DMS53 (cell line): ENCODE measurements around the gene RBPJ.
A peak's percentile ranks its signal among the peaks of the same experiment; 100 is the strongest.

Experiments used
- DNase-seq: peaks from one replicate; lab custom pipeline; 2025; lab: John Stamatoyannopoulos, UW

RBPJ gene

DNA sequence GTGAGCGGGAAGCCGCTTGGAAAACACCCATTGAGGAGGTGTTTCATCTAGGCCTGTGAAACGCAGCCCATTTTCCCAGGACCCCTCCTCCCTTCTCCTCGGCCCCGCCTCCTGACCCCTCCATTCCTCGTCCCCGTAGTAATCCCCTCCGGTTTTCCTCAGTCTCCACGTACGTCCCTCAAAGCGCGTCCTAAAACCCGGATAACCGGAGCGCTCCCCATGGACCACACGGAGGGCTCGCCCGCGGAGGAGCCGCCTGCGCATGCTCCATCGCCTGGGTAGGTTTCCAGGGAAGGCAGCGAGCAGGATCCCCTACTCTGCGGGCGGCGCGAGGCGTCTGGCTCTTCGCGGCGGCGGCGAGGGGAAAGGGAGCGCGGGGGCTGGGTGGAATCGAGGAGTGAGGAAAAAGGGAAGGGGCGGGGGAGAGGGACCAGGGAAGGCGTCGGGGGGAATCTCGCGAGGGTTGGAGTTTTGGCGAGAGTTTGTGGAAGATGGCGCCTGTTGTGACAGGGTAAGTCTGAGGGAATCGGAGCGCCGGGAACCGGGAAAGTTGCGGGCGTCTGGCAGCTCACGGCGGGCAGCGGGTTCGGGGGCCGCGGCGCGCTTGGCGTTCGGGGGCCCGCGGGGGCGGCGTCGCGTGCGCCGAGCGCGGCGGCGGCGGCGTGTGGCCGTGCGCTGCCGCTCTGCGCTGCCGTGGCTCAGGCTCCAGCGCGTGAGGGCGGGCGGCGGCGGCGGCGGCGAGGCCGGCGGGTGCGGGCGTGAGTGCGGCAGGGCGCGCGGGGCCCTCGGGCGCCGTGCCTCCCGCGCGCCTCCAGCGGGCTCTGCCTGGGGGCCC, at the start of gene RBPJ:
RBPJ (plus strand) TSS at position 477 of the 835 bp plus-strand sequence; CDS start at position 492, 15 bp downstream.
- peak; percentile 99 for DNase-seq

DNA sequence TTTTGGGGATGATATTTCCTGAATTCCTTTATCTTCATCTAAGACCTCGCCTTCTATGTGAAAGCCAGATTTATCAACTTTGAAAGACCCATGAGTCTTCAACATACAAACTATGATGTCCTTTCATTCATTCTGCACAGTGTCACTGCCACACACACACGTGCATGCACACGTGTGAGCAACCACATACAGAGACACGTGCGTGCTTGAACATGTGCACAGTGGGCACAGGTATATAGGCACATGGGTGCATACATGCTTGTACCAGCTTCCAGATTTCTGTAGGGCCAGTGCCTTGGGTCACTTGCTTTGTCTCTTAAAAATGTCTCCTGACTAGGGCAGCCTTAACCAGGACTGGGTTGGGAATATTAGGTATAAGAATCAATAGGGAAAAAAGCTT, 49.1 kb upstream of the RBPJ start:
- no peak for DNase-seq

DNA sequence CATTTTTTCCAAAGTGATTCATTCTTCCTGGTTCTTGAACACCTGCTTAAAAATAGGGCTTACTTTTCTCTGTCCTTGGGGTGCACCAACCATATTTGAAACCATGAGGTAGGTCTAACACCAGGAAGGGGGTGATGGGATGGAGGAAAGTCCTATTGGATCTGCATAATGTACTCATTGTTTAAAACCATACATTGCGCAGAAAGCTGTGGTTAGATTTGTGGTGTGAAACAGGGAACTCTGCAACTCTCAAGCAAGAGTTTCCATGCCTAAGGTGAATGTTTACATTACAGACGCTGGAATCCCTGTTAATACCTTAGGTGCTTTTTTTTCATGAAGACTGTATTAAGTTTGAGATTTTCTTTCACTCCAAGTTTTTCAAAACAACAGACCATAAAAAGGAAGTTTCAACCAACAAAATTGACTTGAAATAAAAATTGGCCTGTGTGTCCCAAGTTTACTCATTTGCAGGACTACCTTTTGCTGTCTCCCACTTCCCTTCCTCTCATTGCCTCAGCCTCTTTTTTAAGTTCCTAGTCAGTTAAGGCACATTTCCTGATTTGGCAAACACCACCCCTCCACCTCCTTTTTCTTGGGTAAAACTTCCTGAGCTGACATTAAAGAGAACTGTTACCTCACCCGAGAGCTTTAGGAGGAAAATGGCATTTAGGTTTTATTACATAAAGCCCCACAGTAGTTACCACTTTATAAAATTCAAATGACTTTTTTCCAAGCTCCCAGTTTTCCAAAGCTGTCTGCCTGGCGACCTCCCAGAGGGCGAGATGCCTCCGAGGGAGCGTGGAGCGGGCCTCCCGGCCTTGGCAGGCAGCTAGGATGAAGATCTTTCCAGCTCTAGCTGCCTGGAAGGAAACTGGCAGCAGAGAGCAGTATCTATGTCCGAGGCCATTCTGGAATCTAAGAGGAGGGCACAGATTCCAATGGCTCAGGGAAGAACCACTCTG, 47.9 kb upstream of the RBPJ start:
- no peak for DNase-seq

DNA sequence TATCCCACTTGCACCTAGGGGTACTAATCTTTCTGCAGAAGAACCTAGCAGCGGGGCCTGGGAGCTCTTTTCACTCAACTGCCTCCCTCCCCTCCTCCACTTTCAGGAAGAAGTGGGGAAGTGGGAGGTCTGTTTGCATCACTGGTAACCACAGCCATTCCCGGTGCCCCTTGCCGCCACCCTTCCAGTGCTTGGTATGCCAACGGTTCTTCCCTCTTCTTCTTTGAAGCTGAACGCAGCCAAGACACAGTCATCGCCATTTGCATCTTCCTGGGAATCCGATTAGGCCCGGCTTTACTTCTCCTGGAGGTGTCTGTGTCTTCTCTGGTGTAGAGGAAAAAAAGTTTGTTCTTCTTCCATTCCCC, 47.2 kb upstream of the RBPJ start:
- no peak for DNase-seq

DNA sequence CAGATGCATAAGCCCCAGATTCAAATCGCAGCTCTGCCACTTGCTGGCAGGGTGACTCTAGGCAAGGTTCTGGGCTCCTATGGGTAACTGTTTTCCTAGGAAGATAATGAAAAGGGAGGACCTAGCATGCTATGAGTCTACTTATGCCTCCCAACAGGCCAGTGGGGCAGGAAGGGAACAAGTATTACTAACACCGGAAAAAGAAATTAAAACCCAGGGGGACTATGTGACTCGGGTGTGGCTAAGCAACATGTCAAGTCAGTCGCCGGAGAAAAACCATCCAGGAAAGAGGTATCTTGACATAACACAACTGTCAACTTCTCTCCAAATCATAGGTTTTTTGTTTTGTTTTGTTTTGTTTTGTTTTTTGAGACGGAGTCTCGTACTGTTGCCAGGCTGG, 45.5 kb upstream of the RBPJ start:
- no peak for DNase-seq

DNA sequence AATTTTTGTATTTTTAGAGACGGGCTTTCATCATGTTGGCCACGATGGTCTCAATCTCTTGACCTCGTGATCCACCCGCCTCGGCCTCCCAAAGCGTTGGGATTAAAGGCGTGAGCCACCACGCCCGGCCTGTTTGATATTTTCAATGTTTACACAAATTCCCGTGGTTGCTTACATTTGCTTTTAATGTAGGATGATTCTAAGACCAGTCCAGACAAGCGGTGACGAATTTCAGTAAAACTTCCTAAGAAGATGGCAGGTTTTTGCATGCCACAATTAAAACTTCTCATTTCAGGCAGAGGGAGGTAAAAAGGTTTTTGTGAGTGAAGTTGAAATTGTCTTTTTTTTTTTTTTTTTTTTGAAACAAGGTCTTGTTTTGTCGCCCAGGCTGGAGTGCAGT, 41.4 kb upstream of the RBPJ start:
- no peak for DNase-seq

DNA sequence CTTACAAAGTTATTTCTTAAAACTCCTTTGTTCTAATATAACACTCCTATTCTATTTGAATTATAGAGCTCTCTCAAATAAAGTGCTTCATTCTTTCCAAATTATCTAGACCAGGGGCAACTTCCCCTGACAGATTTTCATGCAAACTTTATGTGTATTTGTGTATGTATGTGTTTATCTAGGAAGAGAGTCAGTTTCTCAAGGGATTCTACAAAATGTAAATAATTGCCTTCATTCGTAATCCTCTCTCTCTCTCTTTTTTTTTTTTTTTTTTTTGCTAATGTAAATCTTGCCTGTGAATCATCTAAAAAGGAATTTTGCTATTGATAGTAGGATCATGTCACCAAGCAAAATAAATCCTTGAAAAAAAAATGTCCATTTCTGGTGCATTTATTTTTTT, 38.9 kb upstream of the RBPJ start:
- peak; percentile 47 for DNase-seq

DNA sequence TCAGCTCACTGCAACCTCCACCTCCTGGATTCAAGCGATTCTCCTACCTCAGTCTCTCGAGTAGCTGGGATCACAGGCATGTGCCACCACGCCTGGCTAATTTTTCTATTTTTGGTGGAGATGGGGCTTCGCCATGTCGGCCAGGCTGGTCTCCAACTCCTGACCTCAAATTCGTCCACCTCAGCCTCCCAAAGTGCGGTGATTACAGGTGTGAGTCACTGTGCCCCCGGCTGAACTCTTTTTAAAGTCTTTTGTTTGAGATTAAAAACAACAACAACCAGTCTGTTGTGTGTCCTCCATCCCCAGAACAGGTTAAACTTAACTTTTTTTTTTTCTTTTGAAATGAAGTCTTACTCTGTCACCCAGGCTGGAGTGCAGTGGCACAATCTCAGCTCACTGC, 36.3 kb upstream of the RBPJ start:
- no peak for DNase-seq

DNA sequence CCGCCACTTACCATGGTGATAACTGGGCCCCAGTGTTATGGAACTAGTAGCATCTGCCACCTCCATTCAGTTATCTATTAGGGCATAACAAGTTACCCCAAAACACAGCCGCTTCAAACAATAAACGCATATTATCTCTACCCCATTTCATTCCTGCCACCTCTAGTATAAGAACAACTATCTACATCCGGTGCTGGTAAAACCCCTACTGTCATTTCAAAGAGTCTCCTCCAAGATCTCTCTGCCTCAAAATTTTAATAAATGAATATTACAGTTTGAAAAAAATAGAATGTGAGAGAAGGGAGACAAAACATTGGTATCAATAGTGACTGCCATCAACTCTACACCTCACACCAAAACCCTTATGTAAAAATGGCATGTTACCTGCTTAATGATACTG, 35.5 kb upstream of the RBPJ start:
- DNase-seq: no peak

DNA sequence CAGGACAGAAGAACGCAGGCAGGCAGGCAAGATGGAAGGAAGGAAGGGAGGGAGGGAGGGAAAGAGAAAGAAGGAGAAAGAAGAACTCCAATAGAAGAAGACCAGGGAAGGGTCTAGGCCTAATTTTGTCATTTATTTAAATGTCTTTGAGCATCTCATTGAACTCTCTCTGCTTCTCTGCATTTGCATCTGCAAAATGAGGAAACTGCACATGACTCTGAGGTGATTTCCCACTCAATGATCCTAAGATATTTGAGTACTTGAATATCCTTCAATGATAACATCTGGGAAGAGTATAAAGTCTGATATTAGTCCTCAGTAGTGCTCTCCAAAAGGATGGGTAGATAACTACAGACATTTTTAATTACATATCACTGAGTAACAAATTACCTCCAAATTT, 33.1 kb upstream of the RBPJ start:
- DNase-seq: no peak

DNA sequence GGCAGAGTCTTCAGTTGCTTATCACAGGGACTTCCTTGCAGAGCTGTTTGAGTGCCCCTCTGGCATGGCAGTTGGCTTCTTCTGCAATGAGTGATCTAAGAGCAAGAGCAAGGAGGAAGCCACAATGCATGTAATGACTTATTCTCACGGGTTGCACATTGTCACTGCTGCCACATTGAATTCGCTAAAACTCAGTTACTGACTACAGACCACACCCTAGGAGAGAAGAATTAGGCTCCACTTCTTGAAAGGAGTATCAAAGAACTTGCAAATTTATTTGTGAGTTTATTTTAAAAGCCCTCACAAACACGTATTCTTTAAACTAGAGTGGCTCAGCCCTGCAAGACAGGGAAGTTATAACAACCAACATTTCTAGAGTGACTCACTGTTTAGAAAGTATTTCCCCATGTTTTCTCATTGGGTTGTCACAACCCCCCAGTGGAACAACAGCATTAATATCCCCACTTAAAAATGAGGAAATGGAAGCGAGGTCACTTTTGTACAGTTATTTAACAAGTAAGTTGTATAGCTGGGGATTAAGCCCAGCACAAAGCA, 32.4 kb upstream of the RBPJ start:
- peak; percentile 29 for DNase-seq

DNA sequence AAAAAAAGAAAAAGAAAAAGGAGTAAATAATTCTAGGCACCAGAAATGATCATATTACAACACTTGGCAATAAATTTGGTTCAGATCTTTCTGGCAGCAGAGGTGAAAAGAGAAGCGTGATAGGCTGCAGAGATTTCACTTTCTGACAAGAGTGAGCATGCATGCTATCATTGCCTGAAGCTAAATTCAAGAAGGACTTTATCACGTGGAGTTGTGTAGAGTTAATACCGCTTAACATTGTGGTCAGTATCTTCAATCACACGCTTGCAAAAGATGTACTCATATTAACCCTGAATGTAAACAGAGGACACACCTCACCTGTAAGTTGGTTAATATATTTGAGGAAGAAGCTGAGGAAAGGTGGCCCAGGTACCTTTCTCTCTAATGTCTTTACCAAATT, 31.4 kb upstream of the RBPJ start:
- DNase-seq: no peak

DNA sequence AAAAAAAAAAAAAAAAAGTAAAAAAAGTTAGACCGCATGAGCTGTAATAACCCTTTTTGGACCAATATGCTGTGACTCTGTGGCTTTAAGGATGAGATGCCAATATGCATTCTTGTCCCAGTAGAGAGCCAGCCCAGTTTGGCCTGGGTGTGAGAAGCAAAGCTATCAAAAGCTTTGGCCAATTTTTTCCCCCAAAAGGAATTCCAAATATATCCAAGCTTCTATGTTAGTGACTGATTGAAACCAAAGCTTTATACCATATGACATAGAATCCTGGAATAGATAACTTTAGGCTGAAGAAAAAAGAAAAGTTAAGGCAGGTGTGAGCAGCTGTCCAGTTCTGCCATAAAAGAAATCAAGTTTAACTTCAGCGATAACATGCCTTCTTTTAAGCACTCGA, 30.5 kb upstream of the RBPJ start:
- no peak for DNase-seq

DNA sequence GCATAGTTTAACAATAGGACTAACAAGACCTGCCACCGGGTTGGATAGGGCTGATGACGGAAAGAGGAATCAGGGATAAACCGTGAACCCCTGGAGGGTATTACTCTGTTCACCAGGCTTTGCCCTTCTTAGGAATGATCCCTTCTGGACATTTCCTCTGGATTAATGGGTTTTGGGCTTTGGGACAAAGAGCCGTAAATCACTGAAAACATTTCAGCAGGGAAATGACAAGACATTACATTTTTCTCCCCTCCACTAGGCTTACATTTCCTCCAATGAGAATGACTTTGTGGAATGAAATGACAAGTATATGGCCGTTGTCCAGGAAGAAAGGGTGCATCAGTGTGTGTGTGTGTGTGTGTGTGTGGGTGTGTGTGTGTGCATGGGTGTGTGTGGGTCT, 25.9 kb upstream of the RBPJ start:
- no peak for DNase-seq

DNA sequence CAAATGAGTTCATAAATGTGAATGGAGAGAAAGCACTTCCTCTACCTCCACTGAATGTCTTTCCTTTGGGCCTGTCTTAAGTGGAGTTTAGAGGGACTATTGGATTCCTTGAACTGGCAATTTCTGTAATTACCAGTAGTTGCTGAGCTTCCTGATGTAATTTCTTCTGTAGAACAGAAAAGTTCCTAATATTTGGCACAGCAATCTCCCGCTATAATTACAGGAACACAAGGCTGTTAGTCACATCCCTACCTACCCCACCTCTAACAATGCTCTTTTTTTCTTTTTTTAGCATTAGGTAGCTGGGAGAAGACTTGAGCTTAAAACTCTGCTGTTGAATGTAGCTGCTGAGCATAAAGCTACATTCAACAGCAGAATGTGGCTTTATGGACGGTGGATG, 24.8 kb upstream of the RBPJ start:
- DNase-seq: no peak

DNA sequence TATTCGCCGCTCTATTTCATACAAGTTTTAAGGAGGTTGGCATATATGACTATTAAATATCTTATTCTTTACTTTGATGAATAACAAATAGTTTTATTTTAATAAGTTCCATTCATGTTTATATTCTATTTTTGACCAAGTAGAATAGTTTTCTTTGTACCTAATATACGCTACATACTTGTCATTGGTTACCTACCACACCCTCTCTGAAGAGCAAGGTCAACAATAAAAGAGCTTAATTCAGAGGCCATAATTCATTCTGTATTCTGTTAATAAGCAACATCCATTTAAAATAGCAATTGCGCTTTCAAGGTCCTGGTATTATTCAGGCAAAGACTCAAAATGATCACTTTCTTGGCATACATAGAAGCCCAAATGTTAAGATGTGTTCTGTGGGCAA, 24.3 kb upstream of the RBPJ start:
- DNase-seq: no peak

DNA sequence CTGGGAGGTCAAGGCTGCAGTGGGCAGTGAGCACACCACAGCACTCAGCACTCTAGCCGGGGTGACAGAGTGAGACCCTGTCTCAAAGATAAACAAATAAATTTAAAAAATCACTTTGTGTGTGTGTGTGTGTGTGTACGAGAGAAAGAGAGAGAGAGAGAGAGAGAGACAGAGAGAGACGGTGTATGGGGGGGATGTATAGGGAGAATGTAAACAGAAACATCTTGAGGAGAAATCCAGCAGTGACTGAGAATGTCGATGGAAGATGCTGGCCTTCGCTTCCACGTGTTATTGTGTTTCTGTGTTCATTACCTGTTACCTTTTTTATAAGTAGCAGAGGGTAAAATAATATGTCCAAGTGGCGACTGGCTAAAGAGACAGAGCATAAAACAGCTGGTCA, 23.6 kb upstream of the RBPJ start:
- DNase-seq: no peak

DNA sequence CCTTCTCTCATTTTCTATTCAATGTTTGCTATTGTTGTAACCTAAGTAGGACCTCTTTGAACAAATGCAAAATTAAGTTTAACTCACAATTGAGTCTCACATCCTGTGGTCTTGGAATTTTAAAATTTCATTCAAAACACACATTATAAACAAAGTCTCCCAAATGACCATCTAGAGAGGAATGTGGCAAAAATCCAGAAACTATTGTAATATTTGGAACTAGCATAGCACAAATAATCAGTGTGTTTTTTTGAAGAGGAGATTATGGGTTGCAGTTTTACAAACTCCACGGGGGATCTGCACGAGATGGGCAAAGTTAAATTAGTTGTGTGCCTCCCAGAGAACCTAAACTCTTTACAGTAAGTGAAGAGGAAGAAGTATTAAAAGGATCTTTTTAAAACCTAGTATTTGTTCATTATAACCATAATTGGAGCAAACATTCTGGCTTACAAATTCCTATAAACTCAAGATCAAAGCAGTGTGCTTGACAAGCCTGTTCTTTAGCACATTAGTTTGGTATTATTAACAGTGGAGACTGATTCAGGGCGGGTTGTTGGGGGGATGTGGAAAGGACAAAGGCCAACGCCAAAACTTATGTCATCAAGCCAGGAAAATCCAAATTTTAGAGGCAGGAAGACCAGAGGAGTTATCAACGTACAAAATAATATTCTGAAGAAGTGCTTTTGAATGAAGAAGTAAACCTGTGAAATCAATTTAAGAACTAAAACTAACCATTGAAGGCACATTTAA, 22.4 kb upstream of the RBPJ start:
- DNase-seq: no peak

DNA sequence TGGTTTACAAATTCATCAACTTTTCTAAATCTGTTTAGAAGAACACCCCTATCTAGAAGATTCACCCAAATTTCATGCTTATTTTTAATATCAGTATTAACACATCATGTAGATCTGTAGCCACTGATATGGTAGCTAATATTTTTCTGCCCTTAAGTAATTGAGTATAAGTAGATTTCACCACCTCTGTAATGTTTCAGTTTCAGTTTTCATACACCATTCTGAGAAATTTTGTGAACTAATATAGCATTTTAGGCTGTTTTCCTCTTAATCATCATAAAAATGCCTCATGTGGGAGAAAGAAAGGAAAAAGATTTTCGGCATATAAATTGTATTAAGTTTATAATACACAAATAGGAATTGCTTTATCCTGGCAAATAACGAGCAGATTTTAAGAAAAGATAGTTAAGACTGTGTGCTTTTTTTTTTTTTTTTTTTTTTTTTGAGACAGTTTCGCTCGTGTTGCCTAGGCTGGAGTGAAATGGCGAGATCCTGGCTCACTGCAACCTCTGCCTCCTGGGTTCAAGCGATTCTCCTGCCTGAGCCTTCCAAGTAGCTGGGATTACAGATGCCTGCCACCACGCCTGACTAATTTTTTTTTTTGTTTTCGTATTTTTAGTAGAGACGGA, 21.4 kb upstream of the RBPJ start:
- DNase-seq: no peak

DNA sequence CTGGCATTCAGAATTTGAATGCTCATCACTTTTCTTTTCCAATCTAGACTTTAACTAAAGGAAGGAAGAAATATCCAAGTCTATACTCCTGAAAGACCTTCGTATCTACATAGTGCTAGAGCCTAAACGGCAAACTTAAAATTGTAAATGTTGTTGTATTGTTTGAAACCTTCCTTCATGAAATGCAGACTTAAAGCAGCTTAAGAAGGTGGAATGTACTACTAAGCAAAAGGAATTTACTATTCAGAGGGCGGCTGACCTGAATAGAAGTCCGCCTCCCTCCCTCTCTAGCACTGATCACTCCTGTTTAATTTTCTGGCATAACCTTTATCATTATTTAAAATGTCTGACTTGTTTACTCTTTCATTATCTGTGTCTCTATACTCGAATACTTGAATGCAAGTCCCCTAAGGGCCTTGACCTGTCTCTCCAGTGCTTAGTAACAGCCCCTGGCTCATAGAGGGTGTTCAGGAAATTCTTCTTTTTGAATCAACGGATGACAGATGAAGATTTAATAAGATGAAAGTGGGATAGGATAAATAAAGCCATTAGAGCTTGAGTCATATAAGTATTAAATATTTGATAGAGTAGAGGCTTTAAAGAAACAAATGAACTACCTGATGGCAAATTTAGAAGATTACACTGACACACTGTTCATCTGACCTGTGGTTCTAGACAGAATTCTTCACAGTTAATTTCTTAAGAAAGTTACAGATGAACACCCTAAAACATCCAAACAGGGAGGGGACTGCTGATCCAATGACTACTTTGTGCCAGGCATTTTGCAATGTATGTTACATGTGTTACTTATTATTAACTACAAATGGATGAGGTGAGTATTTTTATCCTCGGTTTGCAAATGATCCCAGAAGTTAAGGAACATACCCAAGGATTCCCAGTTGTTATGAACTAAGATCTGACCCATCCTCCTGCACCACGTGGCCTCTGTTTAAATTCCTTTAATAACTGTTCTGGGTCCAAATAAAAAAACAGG, 20.2 kb upstream of the RBPJ start:
- DNase-seq: no peak
